Measurements from ENCODE around the gene SOCS4.

Gene SOCS4

GRCh38 chr14:55085060-55085660 lies 58.1 kb downstream of the SOCS4 start:
- DNase-seq (ENCODE audit: low read depth in 2 of 2, low spot score in 1 of 2), result no peak

GRCh38 chr14:55086938-55087337 lies 59.9 kb downstream of the SOCS4 start:
- no peak for DNase-seq (ENCODE audit: low read depth in 2 of 2, low spot score in 1 of 2)

- DNase-seq (ENCODE audit: low read depth in 2 of 2, low spot score in 1 of 2), result no peak
Observed at GRCh38 chr14:55088356-55088755, 61.3 kb downstream of the SOCS4 start.

DNA sequence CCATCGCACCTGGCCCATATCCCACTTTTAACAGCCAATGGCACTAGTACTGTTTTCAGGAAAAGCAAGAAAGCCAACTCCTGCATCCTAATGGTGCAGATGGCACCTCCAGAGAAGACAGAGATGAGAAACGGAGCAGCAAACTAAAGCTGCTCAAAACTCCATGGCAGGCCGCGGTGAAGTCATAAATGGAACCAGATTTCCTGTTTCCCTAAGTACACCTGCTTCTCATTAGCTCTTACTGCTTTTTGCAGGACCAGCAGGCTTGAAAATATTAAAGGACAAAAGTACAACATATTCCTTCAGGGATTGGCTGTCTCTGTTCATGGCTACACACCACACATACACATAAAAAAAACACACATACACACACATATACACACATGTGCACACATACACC lies 65.3 kb downstream of the SOCS4 start:
- no peak for DNase-seq (ENCODE audit: low read depth in 2 of 2, low spot score in 1 of 2)

DNA sequence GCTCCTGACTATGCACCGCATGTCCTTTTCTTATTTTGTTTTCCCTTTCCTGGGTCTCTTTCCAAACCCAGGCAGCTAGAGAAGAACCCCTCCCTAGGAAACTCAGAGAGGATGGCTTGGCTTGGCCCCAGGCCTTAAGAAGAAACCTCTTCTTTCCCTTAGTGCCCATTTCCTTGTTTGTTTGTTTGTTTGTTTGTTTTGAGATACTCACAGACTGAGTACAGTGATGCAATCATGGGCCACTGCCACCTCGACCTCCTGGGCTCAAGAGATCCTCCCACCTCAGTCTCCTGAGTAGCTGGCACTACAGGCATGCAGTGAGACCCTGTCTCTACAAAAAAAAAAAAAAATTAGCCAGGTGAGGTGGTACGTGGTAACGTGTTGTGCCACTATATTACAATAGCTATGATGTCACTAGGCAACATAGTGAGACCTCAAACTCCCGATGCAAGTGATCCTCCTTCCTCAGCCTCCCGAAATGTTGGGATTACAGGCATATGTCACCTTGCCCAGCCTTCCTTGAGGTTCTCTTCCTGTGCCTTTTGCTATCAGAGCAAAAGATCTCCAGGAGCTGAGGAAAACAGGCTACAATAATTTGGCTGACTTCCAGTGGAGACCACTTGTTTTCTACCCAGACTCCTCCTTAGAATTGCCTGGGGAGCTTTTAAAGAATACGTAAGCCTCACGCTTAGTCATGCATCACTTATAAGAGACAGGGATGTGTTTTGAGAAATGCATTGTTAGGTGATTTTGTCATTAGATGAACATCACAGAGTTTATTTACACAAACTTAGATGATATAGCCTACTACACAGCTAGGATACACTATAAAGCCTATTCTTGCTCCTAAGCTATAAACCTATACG lies 67.5 kb downstream of the SOCS4 start:
- DNase-seq (ENCODE audit: low read depth in 2 of 2, low spot score in 1 of 2), result no peak

- DNase-seq (ENCODE audit: low read depth in 2 of 2, low spot score in 1 of 2), result no peak
Observed at GRCh38 chr14:55097881-55098560, 71.0 kb downstream of the SOCS4 start.

- DNase-seq (ENCODE audit: low read depth in 2 of 2, low spot score in 1 of 2), result no peak
Observed at GRCh38 chr14:55098561-55098898, 71.5 kb downstream of the SOCS4 start.
